ENCODE data around the gene RHPN2.
"Not testable (repeated sequence)": the region's sequence is repeated elsewhere in the genome, so short reads cannot be mapped to it uniquely, and the experiment has no call there.

Gene RHPN2

DNA sequence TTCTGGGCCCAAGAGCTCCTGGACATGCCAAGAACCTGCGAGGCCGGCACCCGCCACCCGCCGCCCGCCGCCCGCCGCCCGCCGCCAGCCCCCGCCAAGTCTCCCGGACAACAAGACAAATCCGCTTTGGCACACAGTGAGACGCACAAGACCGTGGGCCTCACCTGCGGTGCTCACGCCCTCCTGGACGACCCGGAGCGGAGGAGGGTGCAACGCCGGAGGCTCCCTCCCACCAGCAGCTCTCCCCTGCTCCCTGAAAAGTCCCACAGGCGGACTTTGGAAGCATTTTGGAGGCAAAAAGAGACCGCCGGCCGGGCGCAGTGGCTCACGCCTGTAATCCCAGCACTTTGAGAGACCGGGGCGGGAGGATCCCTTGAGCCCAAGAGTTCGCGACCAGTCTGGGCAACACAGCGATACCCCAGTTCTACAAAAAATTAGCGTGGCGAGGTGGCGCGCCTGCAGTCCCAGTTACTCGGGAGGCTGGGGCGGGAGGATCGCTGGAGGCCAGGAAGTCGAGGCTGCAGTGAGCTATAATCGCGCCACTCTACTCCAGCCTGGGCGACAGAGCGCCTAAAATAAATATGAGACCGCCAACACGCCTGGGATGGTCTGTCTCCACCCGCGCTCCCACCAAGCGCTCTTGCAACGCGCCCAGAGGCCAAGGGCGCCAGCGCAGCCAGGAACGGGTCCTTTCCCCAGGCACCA is 783 bp downstream of the RHPN2 start:
- DNase-seq, result no peak

DNA sequence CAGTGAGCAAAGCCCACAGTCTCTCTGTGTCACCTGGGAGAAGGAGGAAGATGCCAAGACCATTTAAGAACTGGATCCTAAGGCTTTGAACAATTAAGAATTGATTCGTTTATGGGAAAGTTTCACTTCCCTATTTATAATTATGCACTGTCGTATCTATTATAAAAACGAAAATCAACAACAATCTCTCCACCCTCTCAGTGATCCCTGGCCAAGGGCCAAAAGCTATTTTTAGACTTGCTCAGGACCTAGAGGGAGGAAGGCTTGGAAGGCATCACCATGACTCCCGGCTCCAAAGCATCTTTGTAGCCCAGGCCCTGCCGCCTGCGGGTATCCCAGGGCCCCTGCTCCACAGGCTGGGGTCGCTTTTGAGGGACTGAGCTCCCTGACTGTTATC is 1.3 kb downstream of the RHPN2 start:
- no peak for DNase-seq

DNA sequence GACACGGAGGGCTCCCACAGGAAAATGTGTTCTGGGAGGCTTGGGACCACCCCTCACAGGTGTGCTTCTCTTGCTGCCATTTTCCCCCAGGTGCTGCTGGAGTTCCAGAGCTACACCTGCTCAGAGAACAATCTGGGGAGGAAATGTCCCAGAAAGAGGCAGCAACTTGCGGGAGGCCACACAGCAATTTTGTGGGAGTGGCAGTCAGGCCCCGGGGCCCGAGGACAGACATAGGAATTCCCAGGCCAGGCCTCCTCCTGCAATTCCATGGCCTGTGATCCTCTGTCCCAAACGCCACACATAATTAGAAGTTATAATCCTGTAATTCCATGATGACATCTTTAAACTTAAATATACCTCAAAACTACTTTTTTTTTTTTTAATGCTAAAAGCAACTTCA is 1.8 kb downstream of the RHPN2 start:
- DNase-seq, result no peak

DNA sequence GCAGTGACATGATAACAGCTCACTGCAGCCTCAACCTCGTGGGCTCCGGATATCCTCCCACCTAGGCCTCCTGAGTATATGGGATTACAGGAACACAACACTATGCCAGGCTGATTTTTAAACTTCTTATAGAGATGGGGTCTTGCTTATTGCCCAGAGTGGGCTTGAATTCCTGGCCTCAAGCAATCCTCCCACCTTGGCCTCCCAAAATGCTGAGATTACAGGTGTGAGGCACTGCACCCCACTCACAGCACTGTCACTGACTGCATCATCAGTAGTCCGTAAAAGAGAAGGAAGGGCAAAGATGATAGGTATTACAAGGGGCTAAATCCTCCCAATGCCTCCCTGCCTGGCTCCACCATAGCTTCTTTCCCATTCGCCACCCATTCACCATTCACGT is 4.1 kb downstream of the RHPN2 start:
- no peak for DNase-seq

DNA sequence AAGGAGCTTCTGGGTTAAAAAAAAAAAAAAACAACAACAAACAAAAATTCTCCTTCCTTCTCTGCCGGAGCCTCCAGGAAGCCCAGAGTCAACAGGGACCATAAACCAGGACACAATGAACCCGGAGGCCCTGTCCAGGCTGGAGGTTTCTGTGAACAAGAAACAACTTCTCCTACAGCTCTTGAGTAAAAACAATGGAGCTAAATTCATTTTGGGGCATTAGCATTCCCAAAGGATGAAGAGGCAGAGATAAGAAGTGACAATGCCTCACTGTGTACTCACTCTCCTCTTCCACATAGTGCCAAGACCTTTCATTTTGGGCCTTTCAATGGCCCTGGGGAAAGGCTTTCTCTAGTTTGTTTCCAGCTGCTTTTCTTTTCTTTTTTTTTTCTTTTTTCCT is 9.0 kb downstream of the RHPN2 start:
- DNase-seq, result no peak

DNA sequence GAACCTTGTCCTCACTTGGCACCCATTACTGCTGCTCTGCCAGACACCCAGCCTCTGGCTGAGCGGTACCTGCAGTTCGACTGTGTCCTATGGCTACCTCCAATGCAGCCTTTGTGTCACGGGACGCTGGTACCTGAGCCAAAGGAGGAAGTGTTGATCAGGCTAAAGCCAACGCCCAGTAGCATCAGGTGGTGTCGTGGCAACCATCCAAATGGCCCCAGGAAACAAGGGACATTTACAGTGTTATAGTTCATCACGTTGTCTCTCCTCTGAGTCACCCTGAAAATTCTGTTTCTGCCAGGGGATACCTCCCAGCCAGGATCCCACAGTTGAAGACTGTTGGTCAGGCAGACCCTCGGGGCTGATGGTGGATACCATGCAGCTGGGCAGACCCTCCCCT is 10.1 kb downstream of the RHPN2 start:
- DNase-seq, result no peak

DNA sequence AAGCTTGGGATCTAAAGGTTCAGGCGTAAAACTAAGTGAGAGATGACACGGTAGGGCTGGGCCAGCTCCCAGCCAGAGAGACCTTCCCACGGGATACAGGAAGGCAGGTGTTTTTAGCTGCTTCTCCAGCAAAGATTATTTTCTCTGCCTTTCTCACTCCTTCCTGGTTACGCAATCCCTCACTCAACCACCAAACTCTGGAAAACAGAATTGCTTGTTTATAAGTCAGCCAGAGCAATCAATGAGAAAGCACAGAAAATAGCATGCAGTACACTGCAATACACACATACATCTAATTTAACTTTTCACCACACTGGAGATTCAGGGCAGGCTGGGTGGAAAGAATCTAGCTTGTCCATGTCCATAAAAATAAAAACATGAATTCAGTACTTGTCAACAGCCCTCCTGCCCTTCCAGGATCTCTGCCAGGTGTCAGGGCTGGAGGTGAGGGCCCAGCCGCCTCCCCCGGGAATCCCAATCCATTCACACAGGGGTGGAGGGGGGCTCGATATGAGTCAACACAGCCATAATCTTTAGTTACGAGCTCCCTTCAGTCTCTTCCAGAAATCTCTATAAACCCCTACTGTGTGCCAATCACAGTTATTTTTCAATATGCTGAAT is 12.2 kb downstream of the RHPN2 start:
- no peak for DNase-seq

DNA sequence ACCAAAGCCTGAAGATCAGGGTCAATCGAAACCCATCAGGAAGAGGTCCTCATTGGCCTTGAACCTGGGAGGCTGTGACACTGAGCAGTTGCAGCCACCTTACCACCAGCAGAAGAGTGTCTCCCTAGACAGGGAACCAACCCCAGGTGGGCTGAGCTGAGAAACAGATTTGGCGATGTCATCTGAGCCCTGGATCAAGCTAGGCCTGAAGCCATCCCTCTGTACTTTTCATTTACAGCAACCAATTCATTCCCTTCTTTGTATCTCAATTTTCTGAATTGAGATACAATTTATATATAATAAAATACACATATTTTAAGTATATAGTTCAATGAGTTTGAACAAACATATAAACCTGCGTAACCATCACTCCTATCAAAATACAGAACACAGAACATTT is 14.6 kb downstream of the RHPN2 start:
- DNase-seq, result no peak

DNA sequence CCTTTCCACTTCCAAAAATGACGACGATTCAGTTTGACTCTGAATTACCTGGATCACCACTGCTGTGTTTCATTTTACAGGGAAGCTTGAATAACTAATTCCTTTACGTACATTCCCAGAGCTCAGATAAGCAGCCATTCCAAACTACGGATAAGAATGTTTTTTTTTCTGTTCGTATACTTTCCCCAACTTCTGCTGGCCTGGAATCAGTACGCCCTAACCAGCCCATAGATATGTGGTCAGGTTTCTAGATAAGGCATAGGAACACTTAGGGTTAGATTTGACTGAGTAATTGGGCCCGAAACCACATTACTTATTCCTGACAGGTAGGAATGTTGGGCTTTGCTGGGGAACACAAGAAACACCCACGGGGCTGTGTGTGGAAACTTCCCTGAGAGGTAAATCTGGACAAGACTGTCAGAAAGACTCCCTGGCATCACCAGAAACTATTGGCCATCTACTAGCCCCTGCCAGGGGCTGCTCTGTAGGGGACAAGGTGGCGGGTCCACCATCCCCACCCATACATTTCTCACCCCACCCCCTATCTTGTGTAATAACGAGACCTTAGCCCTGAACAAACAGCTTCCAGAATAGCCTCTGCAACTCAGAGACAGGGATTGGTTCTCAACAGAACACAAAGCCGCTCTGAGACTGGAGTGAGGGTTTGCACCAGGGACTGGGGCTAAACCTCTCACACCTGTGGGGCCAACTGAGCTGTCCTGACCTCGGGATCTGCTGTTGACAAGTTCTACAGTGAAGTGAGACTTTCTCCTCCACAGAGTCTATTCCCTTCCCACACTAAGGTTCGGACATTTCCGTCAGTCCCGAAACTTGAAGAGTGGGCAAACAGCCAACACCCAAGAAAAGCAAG is 15.6 kb downstream of the RHPN2 start:
- DNase-seq, result no peak

DNA sequence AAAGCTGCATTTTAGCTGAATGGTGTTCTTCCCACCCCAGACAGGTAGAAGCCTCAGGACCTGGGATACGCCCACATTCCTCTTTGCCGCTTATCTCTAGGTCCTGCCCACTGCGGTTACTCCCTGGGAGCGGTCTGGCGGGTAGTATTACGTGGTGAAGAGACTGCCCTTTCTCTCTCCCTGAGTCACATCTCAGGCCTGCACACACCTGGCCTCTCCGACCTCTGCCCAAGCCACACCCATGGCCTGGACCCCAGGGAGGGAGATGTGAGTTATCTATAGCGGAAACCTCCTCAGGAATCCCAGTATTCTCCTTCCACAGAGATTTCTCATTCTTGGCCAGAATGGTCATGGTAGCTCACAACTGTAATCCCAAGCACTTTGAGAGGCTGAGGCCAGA is 17.3 kb downstream of the RHPN2 start:
- DNase-seq, result no peak

DNA sequence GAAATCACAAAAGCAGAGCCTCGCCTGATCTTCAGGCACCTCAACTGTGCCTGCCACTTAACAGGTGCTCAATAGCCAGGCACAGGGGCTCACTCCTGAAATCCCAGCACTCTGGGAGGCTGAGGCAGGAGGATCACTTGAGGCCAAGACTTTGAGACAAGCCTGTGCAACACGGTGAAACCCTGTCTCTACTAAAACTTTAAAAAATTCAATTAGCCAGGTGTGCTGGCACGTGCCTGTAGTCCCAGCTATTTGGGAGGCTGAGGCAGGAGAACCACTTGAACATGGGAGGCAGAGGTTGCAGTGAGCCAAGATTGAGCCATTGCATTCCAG is 22.9 kb downstream of the RHPN2 start:
- DNase-seq, result not testable (repeated sequence)

DNA sequence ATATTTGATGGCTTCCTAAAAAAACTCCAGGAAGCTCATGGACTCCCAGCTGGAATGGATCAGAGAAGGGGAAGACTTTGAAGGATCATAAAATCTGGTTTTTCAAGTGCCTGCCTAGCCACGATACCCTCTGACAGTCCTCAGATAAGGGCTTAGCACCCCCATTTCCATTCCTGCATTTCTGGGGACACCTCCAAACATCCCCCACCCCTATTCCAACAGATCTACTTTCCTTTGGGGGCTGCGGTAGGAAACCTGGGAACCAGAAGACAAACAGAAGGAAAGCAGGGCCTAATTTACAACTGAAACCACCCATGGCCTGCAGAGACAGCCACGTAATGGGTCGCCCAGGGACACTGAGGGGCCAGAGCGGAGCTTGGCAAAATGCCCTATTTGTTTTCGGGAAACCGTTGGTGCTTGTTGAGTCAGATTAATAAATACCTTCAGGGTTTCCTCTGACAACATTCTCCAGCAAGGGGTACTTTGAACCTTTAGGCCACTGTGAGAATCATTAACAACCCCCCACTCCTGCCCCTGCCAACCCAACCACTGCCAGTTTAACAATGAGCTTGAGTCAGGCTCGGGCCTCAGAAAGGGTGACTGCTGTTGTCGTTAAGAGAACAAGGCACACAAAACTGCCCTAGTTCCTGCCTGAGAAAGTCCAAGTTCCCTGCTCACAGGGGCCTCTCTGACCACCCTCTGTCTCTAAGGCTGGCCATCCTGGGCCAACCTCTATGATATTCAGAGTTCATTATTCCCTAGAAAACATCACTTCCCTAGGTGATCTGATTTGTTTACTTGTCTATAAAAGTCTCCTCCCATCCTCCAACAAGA is 23.5 kb downstream of the RHPN2 start:
- no peak for DNase-seq

DNA sequence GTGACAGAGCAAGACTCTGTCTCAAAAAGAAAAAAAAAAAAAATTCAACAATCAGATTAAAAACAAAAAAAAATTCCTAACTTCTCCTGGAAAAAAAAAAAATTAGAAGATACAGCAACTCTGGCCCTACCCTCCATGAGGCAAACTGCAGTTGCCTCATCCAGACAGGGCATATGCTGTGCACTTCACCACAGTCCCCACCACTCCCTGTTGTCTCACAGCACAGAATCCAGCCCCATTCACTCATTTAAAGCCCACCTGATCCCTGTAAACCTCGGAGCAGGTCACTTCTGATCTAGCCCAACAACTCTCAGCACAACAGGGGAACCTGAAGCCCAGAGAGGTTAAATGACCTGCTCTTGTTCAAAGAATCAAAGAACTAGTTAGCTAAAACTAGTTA is 24.9 kb downstream of the RHPN2 start:
- no peak for DNase-seq

DNA sequence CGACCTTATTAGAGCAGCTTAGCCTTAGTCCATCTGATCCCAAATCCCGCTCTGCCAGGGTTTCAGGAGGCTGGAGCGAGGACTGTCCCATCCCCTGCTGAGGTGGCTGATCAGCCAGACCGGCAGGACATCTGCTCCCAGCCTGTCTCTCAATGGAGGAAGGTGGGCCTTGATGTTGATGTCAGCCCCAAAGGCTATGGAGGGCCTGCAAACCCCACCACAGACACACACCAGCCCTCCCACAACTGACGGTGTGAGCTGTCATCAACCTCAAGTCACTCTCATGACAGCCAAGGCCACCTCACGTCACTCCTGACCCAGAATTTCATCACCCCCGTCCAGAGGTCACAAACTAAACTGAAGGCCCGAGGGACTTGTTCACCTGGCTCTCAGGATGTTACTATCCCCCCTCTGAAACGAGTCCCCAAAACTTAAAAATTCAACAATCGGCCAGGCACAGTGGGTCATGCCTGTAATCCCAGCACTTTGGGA is 25.5 kb downstream of the RHPN2 start:
- DNase-seq, result no peak

DNA sequence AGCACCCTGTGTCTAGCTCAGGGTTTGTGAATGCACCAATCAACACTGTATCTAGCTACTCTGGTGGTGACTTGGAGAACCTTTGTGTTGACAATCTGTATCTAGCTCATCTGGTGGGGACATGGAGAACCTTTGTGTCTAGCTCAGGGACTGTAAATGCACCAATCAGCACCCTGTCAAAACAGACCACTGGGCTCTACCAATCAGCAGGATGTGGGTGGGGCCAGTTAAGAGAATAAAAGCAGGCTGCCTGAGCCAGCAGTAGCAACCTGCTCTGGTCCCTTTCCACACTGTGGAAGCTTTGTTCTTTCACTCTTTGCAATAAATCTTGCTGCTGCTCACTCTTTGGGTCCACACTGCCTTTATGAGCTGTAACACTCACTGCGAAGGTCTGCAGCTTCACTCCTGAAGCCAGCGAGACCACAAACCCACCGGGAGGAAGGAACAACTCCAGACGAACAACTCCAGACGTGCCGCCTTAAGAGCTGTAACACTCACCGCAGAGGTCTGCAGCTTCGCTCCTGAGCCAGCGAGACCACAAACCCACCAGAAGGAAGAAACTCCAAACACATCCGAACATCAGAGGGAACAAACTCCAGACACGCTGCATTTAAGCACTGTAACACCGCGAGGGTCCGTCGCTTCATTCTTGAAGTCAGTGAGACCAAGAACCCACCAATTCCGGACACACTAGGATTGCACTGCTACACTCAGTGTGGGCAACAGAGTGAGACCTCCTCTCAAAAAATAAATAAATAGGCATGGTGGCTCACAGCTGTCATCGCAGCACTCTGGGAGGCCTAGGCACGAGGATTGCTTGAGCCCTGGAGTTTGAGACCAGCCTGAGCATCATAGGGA is 27.3 kb downstream of the RHPN2 start:
- not testable (repeated sequence) for DNase-seq

DNA sequence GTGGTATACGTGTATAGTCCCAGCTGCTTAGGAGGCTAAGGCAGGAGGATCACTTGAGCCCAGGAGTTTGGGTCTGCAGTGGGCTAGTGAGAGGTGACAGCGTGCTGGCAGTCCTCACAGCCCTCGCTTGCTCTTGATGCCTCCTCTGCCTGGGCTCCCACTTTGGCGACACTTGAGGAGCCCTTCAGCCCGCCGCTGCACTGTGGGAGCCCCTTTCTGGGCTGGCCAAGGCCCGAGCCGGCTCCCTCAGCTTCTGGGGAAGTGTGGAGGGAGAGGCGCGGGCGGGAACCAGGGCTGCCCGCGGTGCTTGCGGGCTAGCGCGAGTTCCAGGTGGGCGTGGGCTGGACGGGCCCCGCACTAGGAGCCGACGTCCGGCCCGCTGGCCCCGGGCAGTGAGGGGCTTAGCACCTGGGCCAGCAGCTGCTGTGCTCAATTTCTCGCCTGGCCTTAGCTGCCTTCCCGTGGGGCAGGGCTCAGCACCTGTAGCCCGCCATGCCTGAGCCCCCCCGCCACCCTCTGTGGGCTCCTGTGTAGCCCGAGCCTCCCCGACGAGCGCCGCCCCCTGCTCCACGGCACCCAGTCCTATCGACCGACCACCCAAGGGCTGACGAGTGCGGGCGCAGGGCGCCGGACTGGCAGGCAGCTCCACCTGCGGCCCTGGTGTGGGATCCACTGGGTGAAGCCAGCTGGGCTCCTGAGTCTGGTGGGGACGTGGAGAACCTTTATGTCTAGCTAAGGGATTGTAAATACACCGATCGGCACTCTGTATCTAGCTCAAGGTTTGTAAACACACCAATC is 28.1 kb downstream of the RHPN2 start:
- not testable (repeated sequence) for DNase-seq

DNA sequence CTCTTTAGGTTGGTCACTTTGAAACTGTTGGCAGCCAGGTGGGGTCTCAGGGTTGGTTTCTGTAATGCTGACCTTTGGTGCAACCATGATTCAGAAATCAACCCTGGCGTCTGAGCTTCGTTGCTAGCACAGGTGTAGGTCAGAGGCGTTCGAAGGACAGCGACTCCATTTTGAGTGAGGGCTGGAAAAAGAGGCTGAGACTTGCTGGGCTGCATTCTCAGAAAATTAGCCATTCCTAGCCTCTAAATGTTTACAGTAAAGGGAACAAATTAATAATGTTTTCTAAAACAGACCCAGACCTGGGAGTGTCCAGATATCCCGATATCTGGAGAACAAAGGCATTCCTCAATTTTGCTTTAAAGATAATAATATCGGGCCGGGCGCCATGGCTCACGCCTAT is 29.2 kb downstream of the RHPN2 start:
- DNase-seq, result no peak

DNA sequence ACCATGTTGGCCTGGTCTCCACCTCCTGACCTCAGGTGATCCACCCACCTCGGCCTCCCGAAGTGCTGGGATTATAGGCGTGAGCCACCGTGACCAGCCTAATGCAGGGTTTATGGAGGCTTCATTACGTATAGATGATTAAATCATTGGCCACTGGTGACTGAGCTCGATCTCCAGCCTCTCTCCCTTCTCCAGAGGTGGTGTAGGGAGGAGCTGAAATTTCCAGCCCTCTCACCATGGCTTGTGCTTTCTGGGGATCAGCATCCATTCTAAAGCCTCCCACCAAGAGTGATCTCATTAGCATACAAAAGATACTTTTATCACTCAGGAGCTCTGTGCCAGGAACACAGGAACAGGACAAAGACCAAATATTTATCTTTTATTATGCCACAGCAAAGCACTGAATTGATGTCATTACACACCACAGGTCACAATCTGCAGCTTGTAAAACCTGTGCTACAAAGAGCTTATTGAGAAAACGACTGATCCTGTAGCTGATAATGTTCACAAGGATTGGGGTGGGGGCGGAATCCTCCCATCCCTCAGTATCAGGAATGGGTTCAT is 32.4 kb downstream of the RHPN2 start:
- no peak for DNase-seq

DNA sequence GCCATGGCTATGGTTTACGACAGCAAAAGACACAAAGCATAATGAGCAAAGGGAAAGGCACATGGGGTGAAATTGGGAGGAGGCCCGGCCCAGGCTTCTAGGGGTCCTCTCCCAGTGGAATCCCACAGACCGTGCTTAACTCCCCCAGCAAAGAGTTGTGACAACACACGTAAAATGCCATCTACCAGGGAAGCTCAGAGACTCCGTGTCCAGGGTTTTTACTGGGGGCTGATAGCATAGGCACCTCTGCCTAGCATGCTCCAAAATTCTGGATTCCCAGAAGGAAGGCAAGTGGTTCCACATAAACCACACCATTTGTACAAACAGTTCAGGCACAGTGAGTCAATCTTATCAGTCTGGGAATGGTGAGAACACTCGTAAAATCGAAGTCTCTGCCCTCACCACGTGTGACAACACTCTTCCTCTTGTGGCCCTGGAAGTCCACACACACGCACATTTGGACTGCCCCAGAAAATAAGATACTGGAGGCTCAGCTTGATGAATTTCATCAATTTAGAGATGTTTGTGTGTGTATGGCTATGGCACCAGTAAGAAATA is 34.9 kb downstream of the RHPN2 start:
- DNase-seq, result no peak

DNA sequence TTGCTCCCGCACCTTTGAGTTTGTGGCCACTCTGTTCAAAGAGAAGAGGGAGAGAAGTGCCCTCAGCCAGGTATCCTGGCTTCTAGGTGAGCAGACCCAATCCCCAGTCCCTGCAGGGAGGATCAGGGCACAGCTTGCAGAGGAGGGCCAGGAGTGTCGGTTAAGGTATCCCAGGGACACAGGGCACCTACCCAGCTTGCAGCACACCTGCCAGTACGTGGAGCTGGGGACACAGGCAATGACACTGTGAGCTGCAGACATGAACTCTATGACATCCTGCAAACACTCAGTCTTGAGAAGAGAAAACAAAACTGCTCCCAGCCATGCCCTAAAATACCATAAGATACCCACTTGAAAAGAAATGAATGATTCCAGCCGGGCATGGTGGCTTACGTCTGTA is 38.1 kb downstream of the RHPN2 start:
- not testable (repeated sequence) for DNase-seq
